HTR-8/SVneo (cell line): ENCODE data around the gene SEMA6A.

Experiments used
- DNase-seq: peaks from one replicate; pipeline ENCODE4 v3.0.0; 2011; ENCODE audit warnings: low spot score, mixed read lengths; ENCODE audit not compliant: insufficient read length
- FAIRE-seq: peaks from 2 replicates; lab custom pipeline; 2011; peaks lifted over from hg19 to GRCh38; lab: Jason Lieb, UNC

Gene SEMA6A

DNA sequence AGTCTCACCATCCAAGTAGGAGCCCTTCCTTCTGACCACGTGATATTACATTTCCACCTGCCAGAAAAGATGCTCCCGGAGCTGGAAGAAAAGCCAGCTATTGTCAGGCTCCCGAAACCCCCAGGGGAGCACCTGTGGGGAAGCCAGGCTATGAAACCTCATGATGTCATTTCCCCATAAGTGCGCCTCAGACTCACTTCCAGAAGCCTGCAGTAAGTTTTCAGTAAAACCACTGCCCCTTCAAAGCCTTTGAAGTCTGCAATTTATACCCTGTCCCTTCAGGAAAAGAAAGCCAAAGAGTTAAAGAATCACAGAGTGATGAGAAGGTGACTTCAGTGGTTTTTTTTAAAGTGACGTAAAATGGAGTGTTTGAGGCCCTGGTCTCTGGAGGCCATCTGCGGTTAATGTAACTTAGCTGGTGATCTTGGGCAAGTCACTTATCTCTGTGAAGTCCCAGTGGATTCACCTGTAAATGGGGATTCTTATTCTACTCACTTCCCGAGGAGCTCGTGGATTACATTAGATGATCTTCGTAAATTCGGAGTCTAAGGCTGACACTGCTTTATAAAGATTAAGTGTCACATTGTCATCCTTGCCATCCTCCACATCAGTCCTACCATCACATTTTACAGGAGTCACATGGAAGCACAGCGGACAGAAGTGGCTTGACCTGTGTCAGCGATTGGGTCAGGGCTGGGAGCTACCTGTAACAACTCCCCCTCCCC lies 2.6 kb upstream of the SEMA6A start:
- no peak for FAIRE-seq
- no peak for DNase-seq

GRCh38 chr5:116576053-116576713 lies 1.6 kb upstream of the SEMA6A start:
- DNase-seq (peak; percentile 71), FAIRE-seq (no peak)

DNA sequence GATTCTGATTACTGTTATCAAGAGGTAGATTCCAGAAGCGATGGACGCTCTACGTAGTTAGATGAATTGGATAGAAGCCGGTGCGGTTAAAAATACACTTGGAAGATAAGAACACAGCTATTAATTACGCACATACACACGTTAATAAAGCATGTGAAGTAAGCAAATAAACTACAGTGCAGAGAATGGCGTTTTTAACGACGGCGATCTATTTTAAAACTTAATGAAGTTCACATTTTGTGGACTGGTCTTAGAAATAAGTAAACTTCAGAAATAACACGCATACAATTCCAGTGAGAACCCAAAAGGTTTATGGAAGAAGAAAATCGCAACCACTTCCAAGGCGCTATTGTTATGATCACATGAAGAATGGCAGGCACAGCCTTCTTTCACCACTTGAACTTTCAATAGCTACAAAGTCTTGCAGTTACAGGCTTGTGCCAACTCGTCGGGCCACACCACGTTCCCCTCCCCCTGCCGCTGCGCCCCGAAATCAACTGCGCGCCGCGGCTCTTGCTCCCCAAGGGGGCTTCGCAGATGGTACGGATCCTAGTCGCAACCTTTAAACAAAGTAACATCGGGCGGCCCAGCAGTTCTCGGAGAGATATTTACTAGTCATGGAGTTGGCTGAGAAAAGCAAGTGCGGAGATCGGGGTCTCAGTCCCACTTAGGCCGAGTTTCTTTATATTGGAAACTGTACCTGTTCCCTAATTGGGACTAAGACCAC lies 866 bp upstream of the SEMA6A start:
- FAIRE-seq (no peak), DNase-seq (no peak)

DNA sequence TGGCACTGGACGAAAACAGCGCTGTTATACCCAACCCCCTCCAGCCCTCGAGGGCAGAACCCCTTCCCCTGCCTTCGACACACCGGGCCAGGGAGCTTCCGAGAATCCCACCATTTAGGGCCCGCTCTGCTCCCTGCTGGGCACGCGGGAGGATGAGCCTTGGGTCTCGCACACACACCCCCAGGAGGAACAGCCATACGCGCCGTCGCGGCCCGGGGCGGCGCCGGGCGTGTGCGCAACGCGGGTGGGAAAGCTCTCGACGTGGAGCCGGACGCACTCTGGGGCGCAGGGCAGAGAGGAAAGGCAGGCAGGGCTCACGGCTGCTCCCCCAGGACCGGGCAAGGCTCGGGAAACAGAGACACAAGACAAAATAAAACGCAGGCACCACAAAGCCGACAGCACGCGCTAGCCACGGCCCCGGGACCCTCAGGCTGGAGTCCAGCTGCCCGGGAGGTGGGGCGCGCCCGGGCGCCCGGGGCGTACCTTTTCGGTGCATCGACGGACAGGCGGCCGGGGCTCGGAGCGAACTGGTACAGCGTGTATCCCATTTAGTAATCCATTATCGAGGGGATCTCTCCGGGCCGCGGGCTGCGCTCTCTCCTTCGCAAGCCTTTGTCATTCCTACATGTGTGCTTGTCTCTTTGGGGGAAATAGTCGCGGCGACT lies 789 bp downstream of the SEMA6A start:
- DNase-seq (no peak), FAIRE-seq (no peak)

DNA sequence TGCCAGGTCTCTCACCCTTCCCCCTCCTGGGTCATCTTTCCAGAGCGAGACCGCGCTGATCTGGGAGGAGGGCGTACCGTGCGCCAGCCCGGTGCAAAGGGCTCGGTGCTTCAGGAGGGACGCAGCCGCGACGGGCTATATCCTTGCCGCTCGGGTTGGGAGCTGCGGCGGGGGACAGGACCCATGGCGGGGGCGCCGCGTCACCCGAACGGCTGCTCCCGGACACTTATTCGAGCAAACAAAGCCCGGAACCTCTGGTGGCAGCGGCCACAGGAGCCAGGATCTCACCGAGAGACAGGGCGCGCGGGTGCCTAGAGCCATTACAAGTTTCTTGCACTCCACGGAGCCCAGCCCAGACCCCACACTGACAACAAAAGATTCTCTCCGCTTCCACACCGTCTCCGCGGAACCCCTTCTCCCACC lies 1.3 kb downstream of the SEMA6A start:
- FAIRE-seq = no peak
- no peak for DNase-seq

DNA sequence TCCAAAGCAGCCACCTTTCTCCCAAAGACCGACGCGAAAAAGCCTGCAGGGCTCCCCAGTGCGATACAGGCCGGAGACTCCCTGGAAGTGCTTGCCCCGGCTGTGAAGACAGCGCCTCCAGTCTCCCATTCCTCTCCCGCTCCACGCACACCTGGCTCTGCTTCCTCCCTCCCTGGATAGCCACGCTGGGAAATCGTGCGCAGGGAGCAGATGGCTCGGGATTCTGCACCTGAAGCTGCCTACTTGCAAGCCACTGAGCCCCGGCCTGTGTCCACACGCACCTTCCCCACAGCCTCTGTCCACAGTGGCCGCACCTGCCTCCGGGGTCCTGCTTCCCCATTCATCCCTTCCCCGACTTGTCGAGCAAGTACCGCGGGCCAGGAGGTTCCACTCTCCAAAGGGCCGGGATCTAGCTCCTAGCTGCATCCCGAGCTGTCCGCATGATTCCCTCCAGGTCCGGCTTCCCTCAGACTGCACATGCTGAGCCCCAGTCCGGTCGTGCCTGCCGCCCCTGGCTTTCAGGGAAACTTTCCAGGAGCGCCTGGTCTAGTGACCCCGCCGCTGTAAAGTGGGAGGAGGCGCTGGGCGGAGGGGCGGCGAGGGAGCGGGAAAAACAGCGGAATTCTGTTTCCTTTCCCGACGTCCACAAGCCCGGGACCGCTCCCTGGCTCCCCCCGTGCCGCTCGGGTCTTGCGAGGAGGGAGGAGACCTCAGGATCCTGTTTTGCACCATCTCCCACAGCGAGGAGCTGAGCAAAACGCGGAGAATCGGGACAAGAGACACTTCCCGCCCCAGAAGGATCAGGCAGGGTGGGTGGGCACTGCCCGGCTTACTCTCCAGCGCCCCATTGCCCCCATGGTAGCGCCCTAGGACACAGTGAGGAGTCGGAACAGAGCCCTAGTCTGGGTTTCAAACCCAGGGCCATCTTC lies 2.0 kb downstream of the SEMA6A start:
- FAIRE-seq (no peak), DNase-seq (peak; percentile 5)

DNA sequence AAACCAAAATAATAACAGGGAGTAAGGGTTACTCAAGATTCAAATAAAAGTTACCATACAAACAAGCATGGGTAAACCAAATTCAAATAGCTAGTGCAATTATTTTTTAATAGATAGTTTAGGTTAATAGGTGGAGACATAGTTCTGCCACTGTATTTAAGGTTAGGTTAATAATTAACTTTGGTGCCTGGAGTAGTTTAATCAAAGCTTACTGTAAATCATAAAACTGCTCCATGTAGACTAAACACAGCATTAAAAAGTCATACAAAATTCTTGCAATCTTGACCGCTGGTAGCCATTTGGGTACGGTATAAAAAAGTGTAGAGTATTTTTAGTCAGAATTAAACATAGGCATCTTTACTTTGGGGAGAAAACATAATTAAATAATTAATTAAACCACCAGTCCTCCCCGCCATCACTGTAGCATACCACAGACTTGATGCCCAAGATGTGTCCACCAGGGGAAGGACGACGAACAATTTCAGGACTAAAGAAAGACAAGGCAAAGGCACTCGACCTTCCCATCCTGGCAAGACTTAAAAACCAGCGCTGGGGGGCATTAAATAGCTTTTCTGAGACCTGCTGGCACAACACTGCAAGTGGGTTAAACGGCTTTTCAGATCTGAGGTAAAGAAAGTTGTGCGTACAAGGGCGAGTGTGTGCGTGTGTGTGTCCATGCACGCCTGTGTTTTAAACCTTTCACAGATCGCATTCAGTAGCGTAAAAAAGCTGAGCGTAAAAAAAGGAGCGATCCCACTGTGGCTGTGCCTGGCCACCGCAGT lies 2.9 kb downstream of the SEMA6A start:
- FAIRE-seq = no peak
- DNase-seq = no peak

GRCh38 chr5:116569999-116570398 lies 4.6 kb downstream of the SEMA6A start:
- DNase-seq (no peak), FAIRE-seq (no peak)

- DNase-seq (no peak), FAIRE-seq (no peak)
Measured at GRCh38 chr5:116567106-116567505, 7.5 kb downstream of the SEMA6A start.

DNA sequence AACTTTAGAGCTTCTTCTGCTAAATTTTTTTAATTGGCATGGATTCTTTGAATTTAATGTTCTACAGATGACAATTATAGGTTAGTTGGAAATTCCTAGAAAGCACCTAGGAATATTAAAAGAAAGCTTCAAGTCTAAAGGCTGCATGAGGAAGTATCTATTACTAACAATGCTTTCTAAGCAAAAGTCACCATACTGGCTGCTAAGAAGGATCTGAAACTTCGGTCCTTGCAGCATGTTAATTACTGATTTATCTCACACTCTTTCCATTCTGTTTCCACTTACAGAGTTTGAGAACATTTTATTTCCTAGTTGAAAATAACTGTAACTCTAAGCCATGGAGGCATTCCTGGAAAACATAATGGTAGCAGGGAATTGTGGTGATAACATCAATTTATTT lies 8.4 kb downstream of the SEMA6A start:
- DNase-seq (no peak), FAIRE-seq (no peak)

DNA sequence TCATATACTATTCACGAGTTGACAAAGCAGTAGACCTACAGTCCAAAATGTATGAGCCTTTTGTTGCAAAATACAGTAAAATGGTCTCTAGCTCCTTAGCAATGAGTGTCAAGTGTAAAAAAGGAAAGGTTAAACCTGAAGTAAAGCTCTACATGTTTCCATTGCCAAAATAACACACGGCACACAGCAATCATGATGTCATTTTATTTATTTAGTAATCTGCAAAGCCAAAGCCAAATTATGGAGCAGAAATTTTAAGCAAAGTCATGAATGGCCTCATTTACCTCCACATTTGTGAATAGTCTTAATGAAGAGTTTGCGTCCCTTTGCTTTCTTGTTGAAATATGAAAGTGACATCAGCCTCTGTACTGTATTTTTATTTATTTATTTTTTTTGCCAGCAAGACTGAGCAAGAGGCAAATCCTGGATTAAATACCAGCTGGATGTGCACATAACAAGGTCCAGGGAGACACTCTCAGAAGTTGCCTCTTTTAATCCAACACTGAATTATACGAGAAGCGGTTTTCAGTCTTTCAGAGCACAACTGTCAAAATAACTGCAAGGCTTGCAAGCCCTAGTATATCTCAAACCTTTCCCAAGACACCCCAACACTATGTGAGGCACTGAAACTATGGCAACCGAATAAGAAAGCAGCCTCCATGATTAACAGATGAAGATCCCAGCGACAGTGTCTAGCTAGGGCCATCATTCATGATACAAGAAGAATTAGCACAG lies 9.7 kb downstream of the SEMA6A start:
- no peak for DNase-seq
- FAIRE-seq = no peak

GRCh38 chr5:116564312-116564711 lies 10.3 kb downstream of the SEMA6A start:
- DNase-seq (no peak), FAIRE-seq (no peak)

DNA sequence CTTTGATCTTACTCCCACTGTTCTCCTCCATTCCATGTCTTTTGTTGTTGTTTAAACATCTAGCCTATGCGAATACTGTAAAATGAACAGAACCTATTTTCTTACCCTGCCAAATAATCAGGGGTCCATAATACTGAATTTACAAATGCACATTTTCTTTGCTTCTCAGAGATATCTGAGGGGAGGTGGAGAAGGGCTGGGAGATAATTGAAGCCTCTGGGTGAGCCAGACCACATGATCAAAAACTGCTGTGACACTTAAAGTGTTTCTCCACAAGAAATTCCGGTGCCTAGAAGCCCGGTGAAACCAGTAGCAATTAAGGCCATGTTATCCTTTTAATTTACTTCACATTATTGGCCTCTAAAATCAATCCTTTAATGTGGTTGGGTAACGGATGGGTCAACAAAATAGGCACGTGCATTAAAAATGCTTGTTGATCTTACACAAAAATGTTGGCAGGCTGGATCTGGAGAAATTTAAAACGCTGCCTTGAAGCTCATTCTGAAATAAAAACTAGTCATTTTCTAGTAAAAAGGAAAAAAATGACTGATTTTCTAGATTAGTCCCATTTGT lies 10.8 kb downstream of the SEMA6A start:
- FAIRE-seq (no peak), DNase-seq (no peak)

- DNase-seq (no peak), FAIRE-seq (no peak)
Measured at GRCh38 chr5:116562669-116563068, 12.0 kb downstream of the SEMA6A start.

DNA sequence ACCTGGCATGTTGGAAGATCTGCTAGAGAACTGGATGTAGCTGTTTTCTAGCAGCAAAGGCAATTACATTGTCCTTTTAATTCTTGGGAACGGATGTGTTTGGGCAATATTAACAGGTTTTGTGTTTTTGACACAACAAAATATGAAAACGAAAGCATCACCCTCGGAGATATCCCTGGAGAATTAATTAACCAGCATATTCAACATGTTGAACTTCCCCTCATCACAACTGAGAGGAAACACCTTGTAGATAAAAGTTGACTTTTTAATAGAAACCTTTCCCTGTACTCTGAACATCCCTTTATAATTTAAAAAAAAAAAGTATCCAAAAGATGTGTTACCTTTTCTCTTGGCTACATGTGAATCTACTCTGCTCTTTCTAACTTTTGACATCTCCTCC lies 13.0 kb downstream of the SEMA6A start:
- FAIRE-seq = no peak

DNA sequence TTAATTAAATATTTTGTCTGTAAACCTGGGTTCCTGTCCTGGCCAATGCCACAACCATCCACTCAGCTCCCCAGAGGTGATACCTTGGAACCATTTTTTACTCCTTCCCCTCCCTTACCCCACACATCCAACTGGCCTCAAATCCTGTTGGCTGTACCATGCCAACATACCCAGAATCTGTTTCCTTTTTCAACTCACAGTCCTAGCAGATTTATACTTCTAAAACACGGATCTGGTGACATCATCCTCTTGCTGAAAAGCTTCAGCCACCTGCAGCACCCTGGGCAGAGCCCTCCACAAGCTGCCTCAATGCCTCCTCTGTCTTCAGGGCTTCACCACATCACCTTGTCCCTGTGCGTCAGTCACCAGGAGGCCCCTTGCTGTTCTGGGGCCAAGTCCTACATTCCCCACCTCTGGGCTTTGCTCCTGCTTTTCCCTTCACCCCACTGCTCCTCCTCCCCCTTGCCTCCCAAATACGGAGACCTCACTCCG lies 14.9 kb downstream of the SEMA6A start:
- FAIRE-seq (no peak), DNase-seq (no peak)

More for the DNA sequence above, 13.0 kb downstream of the SEMA6A start:
- DNase-seq = no peak

DNA sequence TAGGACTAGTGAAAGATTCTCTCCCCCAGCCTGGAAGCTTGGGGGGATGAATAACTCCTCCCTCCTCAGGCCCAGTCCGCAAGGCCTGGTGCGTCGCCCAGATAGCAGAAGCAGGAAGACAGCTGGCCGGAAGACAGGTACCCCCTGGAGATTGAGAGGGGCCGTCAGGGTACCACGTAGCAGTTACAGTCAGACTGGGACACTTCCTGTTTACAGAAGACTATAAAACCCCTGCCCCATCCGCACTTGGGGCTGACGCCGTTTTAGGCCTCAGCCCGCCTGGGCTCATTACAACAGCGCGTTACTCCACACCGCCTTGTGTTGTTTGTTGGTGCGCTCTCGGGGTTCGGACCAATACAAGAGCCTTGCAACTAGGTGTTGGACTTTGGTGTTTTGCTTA lies 15.4 kb downstream of the SEMA6A start:
- FAIRE-seq = no peak
- no peak for DNase-seq
